PC-3 (cell line): Measurements from ENCODE around the gene ZNF333. TPM values are rescaled to one million over a fixed set of nuclear protein-coding genes. Genes with fewer than 3 reads are reported as not detected.
A peak's percentile ranks its signal among the peaks of the same experiment; 100 is the strongest.

Experiments
- ATAC-seq: fragments of 200-7000 bp; cut with Tn5 transposase; 2 replicates; pipeline ENCODE4 v1.9.1; 2020; ENCODE audit warnings: mild to moderate bottlenecking, moderate library complexity
- Bru-seq: library from RNA; stranded (reverse); fragments of 400-500 nt; gene quantifications from one replicate; lab custom pipeline; 2021; lab: Mats Ljungman, UMichigan
- BruChase-seq, 2 experiments: library from RNA; stranded (reverse); fragments of 400-500 nt; gene quantifications; one replicate each; lab custom pipeline; 2021; lab: Mats Ljungman, UMichigan
- BruUV-seq: library from RNA; stranded (reverse); fragments of 400-500 nt; replicated peaks from 2 replicates; lab custom pipeline; 2021; lab: Mats Ljungman, UMichigan
- CTCF ChIA-PET: fragments of 300-600 bp; sonication (Branson Sonifier 250); formaldehyde crosslinking; loops from one replicate; lab custom pipeline; 2022; ENCODE audit warnings: antibody characterized with exemption; lab: Charles Lee
- POLR2A ChIA-PET: fragments of 300-600 bp; sonication (Branson Sonifier 250); formaldehyde crosslinking; loops from one replicate; lab custom pipeline; 2022; ENCODE audit warnings: antibody characterized with exemption; ENCODE audit not compliant: unreplicated experiment; lab: Charles Lee
- DNase-seq: peaks from one replicate; pipeline ENCODE4 v3.0.0-alpha.2; 2015
- H2AFZ ChIP-seq: fragments of 300-600 bp; sonication (generic); 2 replicates; pipeline ENCODE4 v1.6.0; 2016; ENCODE audit warnings: antibody characterized with exemption, low read length
- H3F3A ChIP-seq: fragments of 300-600 bp; sonication (generic); one replicate; pipeline ENCODE4 v1.6.0; 2017; ENCODE audit warnings: antibody characterized with exemption, low read length, control low read depth, mild to moderate bottlenecking; ENCODE audit not compliant: unreplicated experiment
- H3K27ac ChIP-seq: fragments of 300-600 bp; sonication (generic); 2 replicates; pipeline ENCODE4 v1.5.1; 2016; ENCODE audit warnings: mild to moderate bottlenecking, low read length
- H3K27me3 ChIP-seq: fragments of 300-600 bp; sonication (generic); 2 replicates; pipeline ENCODE4 v1.6.1; 2016; ENCODE audit warnings: low read length, mixed read lengths
- H3K36me3 ChIP-seq: fragments of 300-600 bp; sonication (generic); 2 replicates; pipeline ENCODE4 v1.6.1; 2016; ENCODE audit warnings: low read depth, mixed run types, low read length, mixed read lengths
- H3K4me1 ChIP-seq: fragments of 300-600 bp; sonication (generic); 2 replicates; pipeline ENCODE4 v1.5.1; 2016; ENCODE audit warnings: low read length; ENCODE audit not compliant: insufficient read depth
- H3K4me2 ChIP-seq: fragments of 300-600 bp; sonication (generic); 2 replicates; pipeline ENCODE4 v1.6.0; 2016; ENCODE audit warnings: low read length
- H3K4me3 ChIP-seq: fragments of 300-600 bp; sonication (generic); 2 replicates; pipeline ENCODE4 v1.5.1; 2016; ENCODE audit warnings: mild to moderate bottlenecking, low read length, mixed read lengths
- H3K79me2 ChIP-seq: fragments of 300-600 bp; sonication (generic); 2 replicates; pipeline ENCODE4 v1.6.1; 2017; ENCODE audit warnings: low read length, mixed read lengths
- H3K9ac ChIP-seq: fragments of 300-600 bp; sonication (generic); 2 replicates; pipeline ENCODE4 v1.6.0; 2016; ENCODE audit warnings: mild to moderate bottlenecking, low read length
- H3K9me2 ChIP-seq: fragments of 300-600 bp; sonication (generic); replicated peaks from 2 replicates; pipeline ENCODE4 v1.6.1; 2016; ENCODE audit warnings: mixed run types, low read length, mixed read lengths
- H3K9me3 ChIP-seq: fragments of 300-600 bp; sonication (generic); 2 replicates; pipeline ENCODE4 v1.6.1; 2016; ENCODE audit warnings: low read length, mixed read lengths
- H4K20me1 ChIP-seq: fragments of 300-600 bp; sonication (generic); 2 replicates; pipeline ENCODE4 v1.6.1; 2016; ENCODE audit warnings: low read length, mixed read lengths
- EZH2 ChIP-seq: fragments of 300-600 bp; sonication (generic); IDR thresholded peaks from one replicate; pipeline ENCODE4 v1.6.1; 2017; ENCODE audit warnings: antibody characterized with exemption, mild to moderate bottlenecking, low read length; ENCODE audit not compliant: unreplicated experiment
- EZH2phosphoT487 ChIP-seq: fragments of 300-600 bp; sonication (generic); IDR thresholded peaks from 2 replicates; pipeline ENCODE4 v1.6.1; 2018; ENCODE audit warnings: mild to moderate bottlenecking, antibody characterized with exemption, low read length, borderline replicate concordance
- intact Hi-C: fragments of 100-400 bp; cut with micrococcal nuclease; formaldehyde crosslinking; loops from 2 replicates; pipeline ENCODE4 v1.9.0; 2023
- long read RNA-seq: library from polyadenylated mRNA; unstranded; transcript quantifications from one replicate; pipeline ENCODE4 v2.0.0, GENCODE V29; 2021; ENCODE audit not compliant: unreplicated experiment
- total RNA-seq: library from RNA; depleted of rRNA; stranded (reverse); fragments of >200 nt; gene quantifications from 2 replicates; pipeline ENCODE4 v1.2.3, GENCODE V29; 2014; rRNA removed
- TF ChIP-seq, protein P1 (sequence below): fragments of 300-600 bp; sonication (generic); conservative IDR thresholded peaks from 2 replicates; pipeline ENCODE4 v1.5.1; 2017; ENCODE audit warnings: antibody characterized with exemption, low read depth, mild to moderate bottlenecking, low read length

Gene ZNF333
- total RNA-seq: 6.2 and 11.6 TPM in 2 replicates
- percentile 54 among the genes with signal in this experiment for Bru-seq, nascent RNA
- percentile 61 among the genes with signal in this experiment for BruChase-seq, experiment 1, labeled RNA remaining after a 6-hour chase
- BruChase-seq, experiment 2, labeled RNA remaining after a 2-hour chase: percentile 64 among the genes with signal in this experiment
- long read RNA-seq, full-length matches to known transcripts: 7 of 39 reads
- long read RNA-seq, partial matches to known transcripts: 18 of 39 reads
- long read RNA-seq, other reads (novel, unspliced or antisense): 14 of 39 reads

DNA sequence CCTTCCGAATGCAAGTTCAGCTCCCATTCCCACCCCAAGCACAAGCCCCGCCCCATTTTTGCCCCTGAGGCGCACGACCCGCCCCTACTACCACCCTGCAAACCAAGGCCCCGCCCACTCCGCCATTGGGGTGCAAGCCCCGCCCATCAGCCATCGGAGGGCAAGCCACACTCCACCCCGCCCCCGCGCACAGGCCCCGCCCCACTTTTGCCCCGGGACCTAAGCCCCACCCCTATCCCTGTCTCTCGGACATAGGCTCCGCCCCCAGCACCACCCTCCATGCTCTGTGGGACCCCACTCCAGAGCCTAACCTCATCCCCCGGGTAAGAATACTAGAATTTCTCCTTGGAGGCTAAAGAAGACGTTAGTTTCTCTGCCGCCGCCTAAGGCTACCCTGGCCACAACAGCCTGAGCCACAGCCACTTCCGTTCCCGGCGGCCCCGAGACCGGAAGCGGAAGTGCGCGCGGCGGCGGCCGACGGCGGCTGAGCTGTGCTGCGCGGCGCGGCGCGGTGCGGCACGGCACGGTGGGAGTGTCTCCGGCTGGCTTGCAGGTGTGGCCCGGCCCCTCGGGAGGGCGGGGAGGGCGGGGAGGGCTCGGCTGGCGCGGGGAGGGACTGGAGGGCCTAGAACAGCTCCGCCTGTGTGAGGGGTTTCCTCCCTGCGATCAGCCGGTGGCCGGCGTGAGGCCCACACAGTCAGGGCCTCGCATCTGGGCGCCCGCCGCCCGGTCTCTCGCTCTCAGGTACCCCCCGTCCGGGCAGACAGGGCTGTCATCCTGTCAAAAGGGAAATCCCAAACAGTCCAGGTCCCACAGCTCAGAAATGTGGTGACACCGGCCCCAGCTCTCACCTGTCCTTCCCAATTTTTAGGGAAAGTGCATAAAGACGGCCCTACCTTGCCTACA, at the start of gene ZNF333:
Gene ZNF333, plus strand, starts transcription at position 451 of the 906 bp plus-strand sequence. CDS start 3,444 bp downstream, outside the sequence.
- intact Hi-C loops: no loop called here
- H3K36me3 ChIP-seq: no peaks in the 10 kb centered on the region
- TF ChIP-seq, protein P1, sequence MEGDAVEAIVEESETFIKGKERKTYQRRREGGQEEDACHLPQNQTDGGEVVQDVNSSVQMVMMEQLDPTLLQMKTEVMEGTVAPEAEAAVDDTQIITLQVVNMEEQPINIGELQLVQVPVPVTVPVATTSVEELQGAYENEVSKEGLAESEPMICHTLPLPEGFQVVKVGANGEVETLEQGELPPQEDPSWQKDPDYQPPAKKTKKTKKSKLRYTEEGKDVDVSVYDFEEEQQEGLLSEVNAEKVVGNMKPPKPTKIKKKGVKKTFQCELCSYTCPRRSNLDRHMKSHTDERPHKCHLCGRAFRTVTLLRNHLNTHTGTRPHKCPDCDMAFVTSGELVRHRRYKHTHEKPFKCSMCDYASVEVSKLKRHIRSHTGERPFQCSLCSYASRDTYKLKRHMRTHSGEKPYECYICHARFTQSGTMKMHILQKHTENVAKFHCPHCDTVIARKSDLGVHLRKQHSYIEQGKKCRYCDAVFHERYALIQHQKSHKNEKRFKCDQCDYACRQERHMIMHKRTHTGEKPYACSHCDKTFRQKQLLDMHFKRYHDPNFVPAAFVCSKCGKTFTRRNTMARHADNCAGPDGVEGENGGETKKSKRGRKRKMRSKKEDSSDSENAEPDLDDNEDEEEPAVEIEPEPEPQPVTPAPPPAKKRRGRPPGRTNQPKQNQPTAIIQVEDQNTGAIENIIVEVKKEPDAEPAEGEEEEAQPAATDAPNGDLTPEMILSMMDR: no peak
- TF ChIP-seq EZH2 (no peak), EZH2phosphoT487 (no peak)

GRCh38 chr19:14648506-14648905, 41.3 kb upstream of the ZNF333 start:
- Histone ChIP-seq H3K9me2 (no peaks in the 10 kb centered on the region), H3K9ac (no peak overlapping the region), H4K20me1 (no peaks in the 10 kb centered on the region), H2AFZ (no peak overlapping the region), H3K27ac (no peak overlapping the region), H3K4me1 (no peaks in the 10 kb centered on the region), H3K79me2 (no peaks in the 10 kb centered on the region), H3K36me3 (no peaks in the 10 kb centered on the region), H3K4me2 (no peak overlapping the region), H3K27me3 (peaks cover 23% of the 10 kb centered on the region), H3K9me3 (no peaks in the 10 kb centered on the region), H3F3A (no peaks in the 10 kb centered on the region), H3K4me3 (no peak overlapping the region)
- no TSS peak for BruUV-seq
- TF ChIP-seq, protein P1: no peak
- no peak for TF ChIP-seq EZH2
- TF ChIP-seq EZH2phosphoT487: no peak
- intact Hi-C loops: no loop called here
- POLR2A ChIA-PET: no interaction called here
- CTCF ChIA-PET: no interaction called here
- ATAC-seq (no peak), DNase-seq (no peak)

More for the DNA sequence above, at the start of gene ZNF333:
- Histone ChIP-seq H2AFZ (peak within 1 kb of the TSS; percentile 96), H3K9ac (peak within 1 kb of the TSS; percentile 91), H3K4me1 (peaks cover 7% of the 10 kb centered on the region; the same call in 1 of the 2 replicates), H3K27me3 (no peaks in the 10 kb centered on the region), H4K20me1 (no peaks in the 10 kb centered on the region), H3K9me3 (no peaks in the 10 kb centered on the region), H3K79me2 (peaks cover 4% of the 10 kb centered on the region; the same call in 1 of the 2 replicates), H3K27ac (peak within 1 kb of the TSS; percentile 88), H3K4me2 (peak within 1 kb of the TSS; percentile 86), H3K9me2 (no peaks in the 10 kb centered on the region), H3F3A (peaks cover 4% of the 10 kb centered on the region), H3K4me3 (peak within 1 kb of the TSS; percentile 96)
- BruUV-seq: no TSS peak
- DNase-seq (peak; percentile 90), ATAC-seq (peak; percentile 96)
- POLR2A ChIA-PET: interaction anchor here (0.5 to 1.0 kb wide), 6 partner anchors 116 to 762 kb away, joined by 3 to 10 read pairs (median 4); partner anchors contain the start of gene PTGER1
- CTCF ChIA-PET: interaction anchor here (1.0 kb wide), 1 partner anchor 116 kb away, joined by 8 read pairs; no protein-coding TSS in a partner anchor
